Right renal pelvis (tissue), 4 donors: Measurements from ENCODE around the gene MACROD2. TPM values are rescaled to one million over a fixed set of nuclear protein-coding genes. Genes with fewer than 3 reads are reported as not detected.
A peak's percentile ranks its signal among the peaks of the same experiment; 100 is the strongest.

Experiments
- DNase-seq, 4 donors: peaks; one replicate each; pipeline ENCODE4 v3.0.0-alpha.2; 2013; ENCODE audit warnings: low read depth in 4 of 4, low spot score in 3 of 4, missing footprints in 1 of 4
- polyA plus RNA-seq, 4 donors: library from polyadenylated mRNA; unstranded; fragments of 120-200 nt; gene quantifications; one replicate each; pipeline ENCODE4 v1.2.1, GENCODE V29; 2013; ENCODE audit not compliant: insufficient read length in 4 of 4

MACROD2 gene
- polyA plus RNA-seq, 4 donors = 12.4 to 14.4 (median 13.6) TPM

GRCh38 chr20:15703171-15703911 is 1708.0 kb downstream of the MACROD2 start:
- no peak for DNase-seq

GRCh38 chr20:15705975-15706374 is 1710.7 kb downstream of the MACROD2 start:
- DNase-seq = no peak

GRCh38 chr20:15706719-15707118 is 1711.4 kb downstream of the MACROD2 start:
- no peak for DNase-seq

GRCh38 chr20:15708984-15709598 is 1713.8 kb downstream of the MACROD2 start:
- no peak for DNase-seq

GRCh38 chr20:15710636-15711035 is 1715.3 kb downstream of the MACROD2 start:
- DNase-seq = peak in 3 of 4 donors; percentile 53 to 73 (median 66)

GRCh38 chr20:15711177-15711576 is 1715.9 kb downstream of the MACROD2 start:
- DNase-seq = no peak

- DNase-seq = no peak
Measured at GRCh38 chr20:15716256-15716655, 1720.9 kb downstream of the MACROD2 start.

- DNase-seq = no peak
Measured at GRCh38 chr20:15726416-15726815, 1731.1 kb downstream of the MACROD2 start.

- DNase-seq = no peak
Measured at GRCh38 chr20:15734052-15734451, 1738.7 kb downstream of the MACROD2 start.

GRCh38 chr20:15739035-15739434 is 1743.7 kb downstream of the MACROD2 start:
- DNase-seq = no peak

GRCh38 chr20:15740046-15740775 is 1744.9 kb downstream of the MACROD2 start:
- no peak for DNase-seq

GRCh38 chr20:15742087-15742486 is 1746.8 kb downstream of the MACROD2 start:
- DNase-seq = no peak

- DNase-seq = no peak
Measured at GRCh38 chr20:15742627-15743026, 1747.3 kb downstream of the MACROD2 start.

GRCh38 chr20:15756002-15756753 is 1760.9 kb downstream of the MACROD2 start:
- DNase-seq = no peak

- no peak for DNase-seq
Measured at GRCh38 chr20:15756754-15757115, 1761.4 kb downstream of the MACROD2 start.

GRCh38 chr20:15759594-15759993 is 1764.3 kb downstream of the MACROD2 start:
- DNase-seq = peak in 2 of 4 donors; percentile 9 to 16

- peak in 3 of 4 donors; percentile 12 to 52 (median 29) for DNase-seq
Measured at GRCh38 chr20:15760001-15760621, 1764.8 kb downstream of the MACROD2 start.

GRCh38 chr20:15763366-15763765 is 1768.0 kb downstream of the MACROD2 start:
- DNase-seq = no peak

- no peak for DNase-seq
Measured at GRCh38 chr20:15767586-15767985, 1772.3 kb downstream of the MACROD2 start.

- DNase-seq = no peak
Measured at GRCh38 chr20:15767999-15768741, 1772.9 kb downstream of the MACROD2 start.
